Thoracic aorta (tissue), 2 donors: ENCODE measurements around the gene AWAT2. TPM values are rescaled to one million over a fixed set of nuclear protein-coding genes. Genes with fewer than 3 reads are reported as not detected.

Source experiments
- ATAC-seq: fragments of 150-250 bp; one replicate; pipeline ENCODE4 v1.8.0; 2017; ENCODE audit warnings: low read depth; ENCODE audit not compliant: insufficient number of reproducible peaks, low FRiP score
- DNase-seq: peaks from one replicate; pipeline ENCODE4 v3.0.0-alpha.2; 2020; ENCODE audit warnings: low spot score
- H3K27ac ChIP-seq, 2 donors: fragments of 200-600 bp; sonication (generic); 1 replicate in 1 of 2; 2 replicates in 1 of 2; pipeline ENCODE4 v1.5.1; 2016; ENCODE audit warnings: mild to moderate bottlenecking in 2 of 2, moderate library complexity in 2 of 2
- H3K27me3 ChIP-seq: fragments of 200-600 bp; sonication (generic); replicated peaks from 2 replicates; pipeline ENCODE4 v1.6.0; 2016; ENCODE audit warnings: mild to moderate bottlenecking; ENCODE audit not compliant: insufficient read depth
- H3K36me3 ChIP-seq: fragments of 200-600 bp; sonication (generic); one replicate; pipeline ENCODE4 v1.5.1; 2016
- H3K4me1 ChIP-seq, 2 donors: fragments of 200-600 bp; sonication (generic); 1 replicate in 1 of 2; 2 replicates in 1 of 2; pipeline versions ENCODE4 v1.5.1 to v1.6.0; 2016; ENCODE audit warnings: low read depth in 2 of 2, mild to moderate bottlenecking in 1 of 2; ENCODE audit not compliant: control insufficient read depth in 1 of 2
- H3K4me3 ChIP-seq: fragments of 200-600 bp; sonication (generic); 2 replicates; pipeline ENCODE4 v1.5.1; 2016; ENCODE audit warnings: mild to moderate bottlenecking
- H3K9me3 ChIP-seq: fragments of 200-600 bp; sonication (generic); 2 replicates; pipeline ENCODE4 v1.5.1; 2016
- CTCF ChIP-seq: fragments of 200-600 bp; sonication (generic); IDR thresholded peaks from one replicate; pipeline ENCODE4 v1.5.1; 2019; ENCODE audit warnings: antibody characterized with exemption
- total RNA-seq, 2 donors: library from RNA; depleted of rRNA; stranded (reverse); fragments of >200 nt; gene quantifications; one replicate each; pipeline versions ENCODE4 v1.1.0 to v1.2.3, GENCODE V29; 2016

The AWAT2 gene
- total RNA-seq, 2 donors from 2014 or later: not detected

- no peak overlapping the region for H3K4me3 ChIP-seq
- no peaks in the 10 kb centered on the region for H3K4me1 ChIP-seq
- H3K27ac ChIP-seq: no peak overlapping the region
- no peak for TF ChIP-seq CTCF
- H3K36me3 ChIP-seq: no peaks in the 10 kb centered on the region
- ATAC-seq: no peak
- no peaks in the 10 kb centered on the region for H3K9me3 ChIP-seq
- H3K27me3 ChIP-seq: no peaks in the 10 kb centered on the region
- no peak for DNase-seq
Measured at GRCh38 chrX:69993494-69993893, 56.2 kb downstream of the AWAT2 start.

- DNase-seq: no peak
- no peaks in the 10 kb centered on the region for H3K27me3 ChIP-seq
- no peaks in the 10 kb centered on the region for H3K9me3 ChIP-seq
- no peaks in the 10 kb centered on the region for H3K4me1 ChIP-seq
- no peak overlapping the region for H3K4me3 ChIP-seq
- H3K36me3 ChIP-seq: no peaks in the 10 kb centered on the region
- no peak for TF ChIP-seq CTCF
- ATAC-seq: no peak
- no peak overlapping the region for H3K27ac ChIP-seq
Measured at GRCh38 chrX:69991685-69992084, 58.1 kb downstream of the AWAT2 start.

Other genes with a start within 250 kb of the AWAT2 start
- gene OTUD6A, start 12.5 kb upstream of the AWAT2 start, total RNA-seq: not detected
- 10 to 100 TPM; 37.1 to 43.2 TPM for gene IGBP1, start 83.5 kb upstream of the AWAT2 start, total RNA-seq
- gene DGAT2L6, start 127.5 kb upstream of the AWAT2 start, total RNA-seq: not detected
- not detected for gene AWAT1, start 184.7 kb upstream of the AWAT2 start, total RNA-seq
- 1 to 10 TPM; 1.4 to 3.9 TPM for gene P2RY4, start 210.3 kb upstream of the AWAT2 start, total RNA-seq
- not detected for gene ARR3, start 218.4 kb upstream of the AWAT2 start, total RNA-seq
- not detected for gene RAB41, start 232.2 kb upstream of the AWAT2 start, total RNA-seq
- gene PDZD11, start 240.0 kb upstream of the AWAT2 start, total RNA-seq: 10 to 100 TPM; 18.0 to 21.3 TPM
- 1 to 10 TPM in 1 of 2 donors, not detected in 1; 1.7 TPM for gene KIF4A, start 240.2 kb upstream of the AWAT2 start, total RNA-seq